Measurements from ENCODE around the gene ANKRD33B.

GRCh38 chr5:10615693-10616092 lies 51.8 kb downstream of the ANKRD33B start:
- TF ChIP-seq GATA2 (IDR thresholded peaks at IDR 0.05; ENCODE audit: low read depth, low read length) = no peak
- no peak for TF ChIP-seq GATA3 (IDR thresholded peaks at IDR 0.05; ENCODE audit: low read depth, low read length)
